Spleen (tissue), 7 donors: Measurements from ENCODE around the gene TAS1R3.

ENCODE experiments used
- CTCF ChIP-seq, 11 experiments: fragments of 200-600 bp in 7 of 11; fragments of 450-650 bp in 4 of 11; sonication (generic) in 4 of 11; IDR thresholded peaks in 8 of 11; conservative IDR thresholded peaks in 3 of 11; 1 replicate in 7 of 11; 2 replicates in 4 of 11; pipeline versions ENCODE4 v1.4.0 to v1.8.0; 2016 to 2021; ENCODE audit warnings: antibody characterized with exemption in 11 of 11, inconsistent platforms in 4 of 11, mild to moderate bottlenecking in 1 of 11
- POLR2A ChIP-seq, 3 donors: fragments of 450-650 bp; IDR thresholded peaks; one replicate each; pipeline ENCODE4 v1.5.1; 2017; ENCODE audit warnings: antibody characterized with exemption in 3 of 3, mild to moderate bottlenecking in 1 of 3
- POLR2AphosphoS5 ChIP-seq, 3 donors: sonication (generic); formaldehyde crosslinking; IDR thresholded peaks; one replicate each; pipeline ENCODE4 v1.5.1; 2017; ENCODE audit warnings: antibody characterized with exemption in 3 of 3
- donor health status: DM: no; HTN: no; CAD: no; lungs with moderate emphysema.
- donor health status: DM: no; HTN: no; CAD: no.
- donor health status: DM: no; HTN: no; CAD: no.

GRCh38 chr1:1326075-1326605, 4.9 kb upstream of the TAS1R3 start:
- TF ChIP-seq POLR2A (IDR thresholded peaks at IDR 0.05) (no peak), CTCF (IDR thresholded peaks at IDR 0.05 in 8 of 11, conservative IDR thresholded peaks at IDR 0.05 in 3 of 11) (no peak), POLR2AphosphoS5 (IDR thresholded peaks at IDR 0.05) (no peak)
